ENCODE measurements around the gene SHC4.

The SHC4 gene

GRCh38 chr15:48922046-48922445 is 41.7 kb downstream of the SHC4 start:
- DNase-seq (ENCODE audit: low read depth in 1 of 2, low spot score in 1 of 2): no peak
- no peak for TF ChIP-seq CTCF (IDR thresholded peaks at IDR 0.05; ENCODE audit: insufficient read depth, low read length)
- TF ChIP-seq GABPA (IDR thresholded peaks at IDR 0.05; ENCODE audit: low read depth): no peak
- TF ChIP-seq REST (IDR thresholded peaks at IDR 0.05; ENCODE audit: insufficient replicate concordance, low read depth): no peak
- no peak for TF ChIP-seq SPI1 (IDR thresholded peaks at IDR 0.05; ENCODE audit: borderline replicate concordance, low read depth)
- TF ChIP-seq POLR2AphosphoS5 (IDR thresholded peaks at IDR 0.05; ENCODE audit: low read depth): no peak
- H3K4me3 ChIP-seq (replicated peaks; ENCODE audit: insufficient read depth, low read length): no peak overlapping the region

GRCh38 chr15:48916721-48917120 is 47.0 kb downstream of the SHC4 start:
- Histone ChIP-seq H3K27me3 (ENCODE audit: insufficient read depth, poor library complexity, severe bottlenecking) (no peaks in the 10 kb centered on the region), H3K4me3 (replicated peaks; ENCODE audit: insufficient read depth, low read length) (no peak overlapping the region), H3K27ac (replicated peaks) (no peak overlapping the region)
- TF ChIP-seq REST (IDR thresholded peaks at IDR 0.05; ENCODE audit: insufficient replicate concordance, low read depth) (no peak), CTCF (IDR thresholded peaks at IDR 0.05; ENCODE audit: insufficient read depth, low read length) (no peak), POLR2AphosphoS5 (IDR thresholded peaks at IDR 0.05; ENCODE audit: low read depth) (no peak), GABPA (IDR thresholded peaks at IDR 0.05; ENCODE audit: low read depth) (no peak), SPI1 (IDR thresholded peaks at IDR 0.05; ENCODE audit: borderline replicate concordance, low read depth) (no peak)
- DNase-seq (ENCODE audit: low read depth in 1 of 2, low spot score in 1 of 2): no peak

More at GRCh38 chr15:48922046-48922445, 41.7 kb downstream of the SHC4 start:
- Histone ChIP-seq H3K27ac (replicated peaks) (no peak overlapping the region), H3K27me3 (ENCODE audit: insufficient read depth, poor library complexity, severe bottlenecking) (no peaks in the 10 kb centered on the region)

- H3K4me3 ChIP-seq (replicated peaks; ENCODE audit: insufficient read depth, low read length): no peak overlapping the region
- TF ChIP-seq CTCF (IDR thresholded peaks at IDR 0.05; ENCODE audit: insufficient read depth, low read length): no peak
- TF ChIP-seq POLR2AphosphoS5 (IDR thresholded peaks at IDR 0.05; ENCODE audit: low read depth): no peak
- TF ChIP-seq GABPA (IDR thresholded peaks at IDR 0.05; ENCODE audit: low read depth): no peak
- TF ChIP-seq SPI1 (IDR thresholded peaks at IDR 0.05; ENCODE audit: borderline replicate concordance, low read depth): no peak
- TF ChIP-seq REST (IDR thresholded peaks at IDR 0.05; ENCODE audit: insufficient replicate concordance, low read depth): no peak
- H3K27me3 ChIP-seq (ENCODE audit: insufficient read depth, poor library complexity, severe bottlenecking): no peaks in the 10 kb centered on the region
- DNase-seq (ENCODE audit: low read depth in 1 of 2, low spot score in 1 of 2): no peak
- no peak overlapping the region for H3K27ac ChIP-seq (replicated peaks)
These were observed 47.9 kb downstream of the SHC4 start for GRCh38 chr15:48915861-48916260.
